ENCODE measurements around the gene PDCD1.

DNA sequence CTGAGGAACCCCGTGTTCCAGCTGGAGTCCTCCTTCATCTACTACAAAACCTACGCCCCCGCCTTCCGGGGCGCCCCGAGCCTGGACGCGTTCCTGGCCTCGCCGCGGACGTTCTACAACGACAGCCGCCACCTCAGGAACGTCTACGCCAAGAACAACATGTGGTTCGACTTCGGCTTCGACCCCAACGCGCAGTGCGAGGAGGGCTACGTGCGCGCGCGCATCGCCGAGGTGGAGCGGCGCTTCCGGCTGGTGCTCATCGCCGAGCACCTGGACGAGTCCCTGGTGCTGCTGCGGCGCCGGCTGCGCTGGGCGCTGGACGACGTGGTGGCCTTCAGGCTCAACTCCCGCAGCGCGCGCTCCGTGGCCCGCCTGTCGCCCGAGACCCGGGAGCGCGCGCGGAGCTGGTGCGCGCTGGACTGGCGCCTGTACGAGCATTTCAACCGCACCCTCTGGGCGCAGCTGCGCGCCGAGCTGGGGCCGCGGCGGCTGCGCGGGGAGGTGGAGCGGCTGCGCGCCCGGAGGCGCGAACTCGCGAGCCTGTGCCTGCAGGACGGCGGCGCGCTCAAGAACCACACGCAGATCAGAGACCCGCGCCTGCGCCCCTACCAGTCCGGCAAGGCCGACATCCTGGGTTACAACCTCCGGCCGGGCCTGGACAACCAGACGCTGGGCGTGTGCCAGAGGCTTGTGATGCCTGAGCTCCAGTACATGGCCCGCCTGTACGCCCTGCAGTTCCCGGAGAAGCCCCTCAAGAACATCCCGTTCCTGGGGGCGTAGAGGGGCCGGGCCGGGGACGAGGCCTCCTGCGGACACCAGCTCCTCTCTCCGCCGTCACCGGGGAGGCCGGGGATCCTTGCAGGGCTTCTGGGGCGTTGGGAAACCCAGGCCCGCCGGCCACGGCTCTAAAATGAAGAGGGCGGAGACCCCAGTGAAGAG lies 55.0 kb downstream of the PDCD1 start:
- no peak for TF ChIP-seq HNRNPL (IDR thresholded peaks at IDR 0.05; ENCODE audit: low read depth, low read length)
- TF ChIP-seq ZNF296 (CRISPR knock-in tag; conservative IDR thresholded peaks at IDR 0.05): no peak
- TF ChIP-seq, protein P1, sequence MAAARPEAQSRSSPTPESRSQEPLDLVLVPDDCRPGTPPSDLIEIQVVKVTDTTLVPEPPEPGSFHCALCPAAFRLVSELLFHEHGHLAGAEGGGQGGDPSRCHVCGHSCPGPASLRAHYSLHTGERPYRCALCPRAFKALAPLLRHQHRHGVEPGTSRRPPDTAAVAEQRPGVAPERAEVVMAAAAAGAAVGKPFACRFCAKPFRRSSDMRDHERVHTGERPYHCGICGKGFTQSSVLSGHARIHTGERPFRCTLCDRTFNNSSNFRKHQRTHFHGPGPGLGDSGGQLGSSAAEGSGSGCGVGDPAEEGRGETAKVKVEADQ (CRISPR knock-in tag; IDR thresholded peaks at IDR 0.05; ENCODE audit: borderline replicate concordance): no peak
- TF ChIP-seq, protein P2, sequence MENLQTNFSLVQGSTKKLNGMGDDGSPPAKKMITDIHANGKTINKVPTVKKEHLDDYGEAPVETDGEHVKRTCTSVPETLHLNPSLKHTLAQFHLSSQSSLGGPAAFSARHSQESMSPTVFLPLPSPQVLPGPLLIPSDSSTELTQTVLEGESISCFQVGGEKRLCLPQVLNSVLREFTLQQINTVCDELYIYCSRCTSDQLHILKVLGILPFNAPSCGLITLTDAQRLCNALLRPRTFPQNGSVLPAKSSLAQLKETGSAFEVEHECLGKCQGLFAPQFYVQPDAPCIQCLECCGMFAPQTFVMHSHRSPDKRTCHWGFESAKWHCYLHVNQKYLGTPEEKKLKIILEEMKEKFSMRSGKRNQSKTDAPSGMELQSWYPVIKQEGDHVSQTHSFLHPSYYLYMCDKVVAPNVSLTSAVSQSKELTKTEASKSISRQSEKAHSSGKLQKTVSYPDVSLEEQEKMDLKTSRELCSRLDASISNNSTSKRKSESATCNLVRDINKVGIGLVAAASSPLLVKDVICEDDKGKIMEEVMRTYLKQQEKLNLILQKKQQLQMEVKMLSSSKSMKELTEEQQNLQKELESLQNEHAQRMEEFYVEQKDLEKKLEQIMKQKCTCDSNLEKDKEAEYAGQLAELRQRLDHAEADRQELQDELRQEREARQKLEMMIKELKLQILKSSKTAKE (CRISPR knock-in tag; IDR thresholded peaks at IDR 0.05; ENCODE audit: borderline replicate concordance): no peak
- no peak for TF ChIP-seq SP4 (CRISPR knock-in tag; IDR thresholded peaks at IDR 0.05)
- TF ChIP-seq POLR2A (IDR thresholded peaks at IDR 0.05; ENCODE audit: insufficient read depth in 1 of 2, low read depth in 2 of 2, low read length in 2 of 2): no peak
- no peak for TF ChIP-seq ZNF460 (CRISPR knock-in tag; IDR thresholded peaks at IDR 0.05; ENCODE audit: borderline replicate concordance)
- TF ChIP-seq EP300 (IDR thresholded peaks at IDR 0.05; ENCODE audit: low read depth in 2 of 2, low read length in 2 of 2): no peak
- no peak for TF ChIP-seq EP300 (CRISPR knock-in tag; IDR thresholded peaks at IDR 0.05; ENCODE audit: borderline replicate concordance)
- TF ChIP-seq, protein P3, sequence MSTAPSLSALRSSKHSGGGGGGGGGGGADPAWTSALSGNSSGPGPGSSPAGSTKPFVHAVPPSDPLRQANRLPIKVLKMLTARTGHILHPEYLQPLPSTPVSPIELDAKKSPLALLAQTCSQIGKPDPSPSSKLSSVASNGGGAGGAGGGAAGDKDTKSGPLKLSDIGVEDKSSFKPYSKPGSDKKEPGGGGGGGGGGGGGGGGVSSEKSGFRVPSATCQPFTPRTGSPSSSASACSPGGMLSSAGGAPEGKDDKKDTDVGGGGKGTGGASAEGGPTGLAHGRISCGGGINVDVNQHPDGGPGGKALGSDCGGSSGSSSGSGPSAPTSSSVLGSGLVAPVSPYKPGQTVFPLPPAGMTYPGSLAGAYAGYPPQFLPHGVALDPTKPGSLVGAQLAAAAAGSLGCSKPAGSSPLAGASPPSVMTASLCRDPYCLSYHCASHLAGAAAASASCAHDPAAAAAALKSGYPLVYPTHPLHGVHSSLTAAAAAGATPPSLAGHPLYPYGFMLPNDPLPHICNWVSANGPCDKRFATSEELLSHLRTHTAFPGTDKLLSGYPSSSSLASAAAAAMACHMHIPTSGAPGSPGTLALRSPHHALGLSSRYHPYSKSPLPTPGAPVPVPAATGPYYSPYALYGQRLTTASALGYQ (CRISPR knock-in tag; IDR thresholded peaks at IDR 0.05): no peak
- no peak for TF ChIP-seq NFE2L2 (IDR thresholded peaks at IDR 0.05; ENCODE audit: low read length)
- no peak for TF ChIP-seq ETV5 (CRISPR knock-in tag; IDR thresholded peaks at IDR 0.05; ENCODE audit: borderline replicate concordance)
- no peak for TF ChIP-seq SNRNP70 (IDR thresholded peaks at IDR 0.05; ENCODE audit: low read depth, low read length)
- no peak for TF ChIP-seq ZNF274 (CRISPR knock-in tag; IDR thresholded peaks at IDR 0.05)
